Mesodermal cell (in vitro differentiated cells): ENCODE data around the gene FABP3.

Source experiments
- H3K27ac ChIP-seq: 2 replicates; pipeline ENCODE4 v1.7.0; 2013; ENCODE audit warnings: mild to moderate bottlenecking, low read depth, low read length, moderate library complexity; ENCODE audit not compliant: severe bottlenecking
- H3K36me3 ChIP-seq: 2 replicates; pipeline ENCODE4 v1.7.1; 2013; ENCODE audit warnings: mild to moderate bottlenecking, low read length, moderate library complexity; ENCODE audit not compliant: control insufficient read depth, insufficient read depth
- H3K4me1 ChIP-seq: one replicate; pipeline ENCODE4 v1.7.1; 2013; ENCODE audit warnings: mild to moderate bottlenecking, low read length; ENCODE audit not compliant: insufficient read depth, control insufficient read depth, poor library complexity, severe bottlenecking
- H3K4me3 ChIP-seq: 2 replicates; pipeline ENCODE4 v1.7.0; 2013; ENCODE audit warnings: low read length, control low read depth, mild to moderate bottlenecking; ENCODE audit not compliant: insufficient read depth, poor library complexity, severe bottlenecking; ENCODE audit errors: extremely low read depth
- H3K9me3 ChIP-seq: 2 replicates; pipeline ENCODE4 v1.7.1; 2013; ENCODE audit warnings: mild to moderate bottlenecking, low read length, moderate library complexity; ENCODE audit not compliant: control insufficient read depth
- WGBS, 2 experiments: methylation state at CpG; one replicate each; pipeline ENCODE4 v1.1.5; 2013; ENCODE audit warnings: missing lambda C conversion rate in 2 of 2; ENCODE audit not compliant: insufficient coverage in 2 of 2; 5-methylcytosine and 5-hydroxymethylcytosine counted together

The FABP3 gene

DNA sequence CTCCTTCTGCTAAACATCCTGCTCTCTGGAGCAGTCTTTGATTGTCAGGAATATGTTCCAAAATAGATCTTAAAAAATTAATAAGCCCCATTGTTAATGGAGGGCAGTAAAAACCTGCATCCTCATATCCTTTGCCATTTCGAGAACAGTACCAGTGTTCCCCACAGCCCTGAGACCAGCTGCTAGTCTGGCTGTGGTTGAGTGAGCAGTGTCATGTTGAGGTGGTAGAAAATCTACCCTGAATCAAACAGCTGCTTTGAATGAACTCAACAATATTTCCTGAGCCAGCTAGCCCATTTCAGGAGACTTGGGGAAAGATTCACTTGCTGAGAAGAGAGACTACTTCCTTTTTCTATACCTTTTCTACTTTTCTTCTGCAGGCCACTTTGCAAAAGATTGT is 24.4 kb downstream of the FABP3 start:
- Histone ChIP-seq H3K9me3 (no peaks in the 10 kb centered on the region), H3K27ac (no peak overlapping the region), H3K4me1 (no peaks in the 10 kb centered on the region), H3K4me3 (no peak overlapping the region), H3K36me3 (peaks cover 73% of the 10 kb centered on the region)
- 100% methylated on average over 1 of the region's 1 CpG; no CpG with 5 or more reads in 1 of the 2 experiments for WGBS, 2 experiments

- Histone ChIP-seq H3K4me1 (no peaks in the 10 kb centered on the region), H3K36me3 (peaks cover 70% of the 10 kb centered on the region), H3K27ac (no peak overlapping the region), H3K9me3 (no peaks in the 10 kb centered on the region), H3K4me3 (no peak overlapping the region)
Measured at GRCh38 chr1:31346785-31347184, 26.1 kb downstream of the FABP3 start.

GRCh38 chr1:31345635-31346034 is 27.2 kb downstream of the FABP3 start:
- no peaks in the 10 kb centered on the region for H3K4me1 ChIP-seq
- H3K9me3 ChIP-seq: no peaks in the 10 kb centered on the region
- H3K27ac ChIP-seq: no peak overlapping the region
- H3K36me3 ChIP-seq: peaks cover 58% of the 10 kb centered on the region
- H3K4me3 ChIP-seq: no peak overlapping the region
- no CpG with 5 or more reads among the region's 2 CpGs for WGBS, 2 experiments

GRCh38 chr1:31344503-31344902 is 28.4 kb downstream of the FABP3 start:
- H3K4me3 ChIP-seq: no peak overlapping the region
- no peaks in the 10 kb centered on the region for H3K4me1 ChIP-seq
- no peak overlapping the region for H3K27ac ChIP-seq
- 0% methylated on average over 1 of the region's 1 CpG for WGBS, 2 experiments
- peaks cover 58% of the 10 kb centered on the region for H3K36me3 ChIP-seq
- no peaks in the 10 kb centered on the region for H3K9me3 ChIP-seq

- peaks cover 32% of the 10 kb centered on the region for H3K36me3 ChIP-seq
- H3K27ac ChIP-seq: no peak overlapping the region
- no peaks in the 10 kb centered on the region for H3K4me1 ChIP-seq
- WGBS, 2 experiments: 84 to 100% methylated on average over 1 to 8 of the region's 10 CpGs
- H3K9me3 ChIP-seq: no peaks in the 10 kb centered on the region
- no peak overlapping the region for H3K4me3 ChIP-seq
Measured at GRCh38 chr1:31336687-31337467, 36.0 kb downstream of the FABP3 start.

DNA sequence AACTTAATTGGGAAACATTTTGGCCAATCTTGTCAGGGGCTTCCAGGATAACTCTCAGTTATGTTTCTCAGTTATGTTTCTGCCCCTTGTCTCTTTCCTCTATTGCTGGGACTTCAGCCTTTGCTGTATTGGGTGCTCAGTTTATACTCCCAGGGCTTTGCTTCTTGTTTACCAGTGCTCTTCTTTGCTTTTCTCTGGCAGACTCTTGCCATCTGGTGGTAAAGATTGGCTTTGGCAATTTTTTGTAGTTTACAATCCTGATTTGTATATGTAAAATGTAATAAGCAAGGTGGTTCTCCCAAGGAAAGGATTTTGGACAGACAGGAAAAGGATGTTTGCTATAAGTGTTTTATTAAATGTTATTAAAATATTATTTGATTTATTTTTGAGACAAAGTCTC is 37.9 kb downstream of the FABP3 start:
- Histone ChIP-seq H3K4me1 (no peaks in the 10 kb centered on the region), H3K27ac (no peak overlapping the region), H3K9me3 (no peaks in the 10 kb centered on the region), H3K4me3 (no peak overlapping the region), H3K36me3 (peaks cover 39% of the 10 kb centered on the region)

GRCh38 chr1:31327381-31327780 is 45.5 kb downstream of the FABP3 start:
- peaks cover 30% of the 10 kb centered on the region for H3K36me3 ChIP-seq
- WGBS, 2 experiments: 100% methylated on average over 2 of the region's 3 CpGs

DNA sequence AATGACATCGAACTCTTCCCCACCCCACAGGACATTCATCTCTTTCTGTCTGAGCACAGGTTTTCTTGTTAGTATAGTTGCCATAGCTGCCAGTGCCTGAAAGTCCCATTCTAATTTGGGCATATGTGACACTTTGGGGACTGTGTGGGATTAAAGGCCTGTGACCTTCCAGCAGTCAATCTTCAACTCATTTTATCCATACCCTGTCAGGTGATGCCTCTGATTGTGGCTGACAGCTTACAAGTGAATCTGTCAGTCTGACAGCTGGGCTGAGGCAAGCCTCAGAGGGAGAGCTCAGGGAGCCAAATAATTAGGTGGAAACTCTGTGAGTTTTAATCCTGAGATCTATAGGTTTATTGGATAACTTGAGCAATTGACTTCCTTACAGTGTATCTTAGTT is 46.4 kb downstream of the FABP3 start:
- Histone ChIP-seq H3K4me3 (no peak overlapping the region), H3K27ac (no peak overlapping the region), H3K9me3 (no peaks in the 10 kb centered on the region), H3K36me3 (peaks cover 39% of the 10 kb centered on the region), H3K4me1 (no peaks in the 10 kb centered on the region)
- no CpG with 5 or more reads among the region's 1 CpG for WGBS, 2 experiments

More at GRCh38 chr1:31327381-31327780, 45.5 kb downstream of the FABP3 start:
- no peaks in the 10 kb centered on the region for H3K4me1 ChIP-seq
- H3K4me3 ChIP-seq: no peak overlapping the region
- H3K27ac ChIP-seq: no peak overlapping the region
- H3K9me3 ChIP-seq: no peaks in the 10 kb centered on the region

- Histone ChIP-seq H3K4me3 (no peak overlapping the region), H3K4me1 (no peaks in the 10 kb centered on the region), H3K27ac (no peak overlapping the region), H3K36me3 (peaks cover 35% of the 10 kb centered on the region), H3K9me3 (no peaks in the 10 kb centered on the region)
- WGBS, 2 experiments: 94 to 97% methylated on average over 3 of the region's 3 CpGs
Measured at GRCh38 chr1:31324992-31325391, 47.9 kb downstream of the FABP3 start.

- Histone ChIP-seq H3K9me3 (no peaks in the 10 kb centered on the region), H3K4me3 (no peak overlapping the region), H3K27ac (no peak overlapping the region), H3K4me1 (no peaks in the 10 kb centered on the region), H3K36me3 (peaks cover 41% of the 10 kb centered on the region)
- WGBS, 2 experiments: 100% methylated on average over 2 to 4 of the region's 4 CpGs
Measured at GRCh38 chr1:31324093-31324492, 48.8 kb downstream of the FABP3 start.

- Histone ChIP-seq H3K4me1 (no peaks in the 10 kb centered on the region), H3K4me3 (no peak overlapping the region), H3K36me3 (peaks cover 79% of the 10 kb centered on the region), H3K9me3 (no peaks in the 10 kb centered on the region), H3K27ac (no peak overlapping the region)
- no CpG with 5 or more reads among the region's 1 CpG for WGBS, 2 experiments
Measured at GRCh38 chr1:31318146-31318545, 54.7 kb downstream of the FABP3 start.
